DMS53 treated with DMSO at 0.1 percent for 48 hours (cell line): Measurements from ENCODE around the gene ZNF48.

Source experiments
- DNase-seq: peaks from one replicate; lab custom pipeline; 2025; ENCODE audit not compliant: unreplicated experiment; lab: John Stamatoyannopoulos, UW

Gene ZNF48

DNA sequence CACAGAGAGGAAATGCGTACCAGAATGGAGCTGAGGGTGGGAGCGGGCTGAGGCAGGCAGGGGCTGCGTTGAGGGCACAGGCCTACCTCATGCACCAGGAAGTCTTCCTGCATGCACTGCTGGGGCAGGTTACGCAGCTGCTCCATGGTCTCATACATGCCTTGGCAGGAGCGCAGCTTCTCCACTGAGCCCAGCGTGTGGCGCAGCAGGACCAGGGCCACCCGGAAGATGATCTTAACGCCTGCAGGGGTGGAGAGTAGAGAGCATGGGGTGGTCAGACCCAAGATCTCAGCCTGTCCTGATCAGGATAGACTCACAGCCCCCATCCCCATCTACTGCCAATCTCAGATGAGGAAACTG lies 36.7 kb upstream of the ZNF48 start:
- no peak for DNase-seq

- no peak for DNase-seq
Measured at GRCh38 chr16:30358990-30359870, 36.0 kb upstream of the ZNF48 start.

DNA sequence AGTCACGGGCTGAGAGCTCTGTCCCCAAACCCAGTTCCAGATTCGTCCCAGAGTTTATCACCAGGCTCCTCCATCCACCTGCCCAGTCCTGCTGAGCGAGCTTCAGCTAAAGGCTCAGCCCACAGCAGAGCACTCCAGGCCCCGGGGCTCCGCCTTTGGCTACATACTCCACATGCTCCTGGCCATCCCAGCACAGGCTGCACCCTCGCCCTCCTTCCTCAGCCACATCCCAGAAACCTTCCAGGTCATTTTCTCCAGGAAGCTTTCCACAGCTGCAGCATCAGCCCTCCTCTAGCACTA lies 35.4 kb upstream of the ZNF48 start:
- DNase-seq: no peak

DNA sequence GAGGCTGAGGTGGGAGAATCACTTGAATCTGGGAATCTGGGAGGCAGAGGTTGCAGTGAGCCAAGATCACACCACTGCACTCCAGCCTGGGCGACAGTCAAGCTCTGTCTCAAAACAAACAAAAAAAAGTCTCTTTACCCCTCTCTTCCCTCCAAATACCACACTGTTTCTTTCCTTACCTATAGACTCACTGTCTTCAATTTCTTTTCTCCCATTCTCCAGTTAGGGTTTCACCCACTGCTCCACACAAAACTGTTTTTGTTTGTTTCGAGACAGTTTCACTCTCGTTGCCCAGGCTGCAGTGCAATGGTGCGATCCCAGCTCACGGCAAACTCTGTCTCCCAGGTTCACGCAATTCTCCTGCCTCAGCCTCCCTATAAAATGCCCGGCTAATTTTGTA lies 34.0 kb upstream of the ZNF48 start:
- no peak for DNase-seq

GRCh38 chr16:30365200-30365599 lies 30.0 kb upstream of the ZNF48 start:
- no peak for DNase-seq

- DNase-seq: no peak
Measured at GRCh38 chr16:30366511-30366910, 28.7 kb upstream of the ZNF48 start.

- DNase-seq: no peak
Measured at GRCh38 chr16:30367349-30368009, 27.7 kb upstream of the ZNF48 start.

- no peak for DNase-seq
Measured at GRCh38 chr16:30368122-30368791, 27.0 kb upstream of the ZNF48 start.

DNA sequence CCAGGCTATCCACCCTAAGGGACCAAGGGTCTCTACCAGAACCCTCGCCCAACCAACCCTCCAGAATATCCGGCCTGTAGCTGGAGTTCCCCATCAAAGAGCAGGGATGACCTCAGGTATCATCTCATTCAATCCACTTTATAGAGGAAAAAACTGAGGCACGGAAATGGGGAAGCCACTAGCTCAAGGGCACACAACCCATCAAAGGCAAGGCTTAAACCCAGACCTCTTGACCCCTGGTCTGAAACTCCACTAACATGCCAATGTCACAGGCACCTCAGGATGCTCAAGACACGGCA lies 26.5 kb upstream of the ZNF48 start:
- DNase-seq: no peak

- no peak for DNase-seq
Measured at GRCh38 chr16:30369091-30369937, 25.9 kb upstream of the ZNF48 start.

GRCh38 chr16:30369938-30370455 lies 25.2 kb upstream of the ZNF48 start:
- no peak for DNase-seq

- peak; percentile 100 for DNase-seq
Measured at GRCh38 chr16:30370456-30371247, 24.6 kb upstream of the ZNF48 start, which contains the start of gene TBC1D10B. TBC1D10B (minus strand) TSS chr16:30370494; CDS start chr16:30370183, 311 bp downstream.

DNA sequence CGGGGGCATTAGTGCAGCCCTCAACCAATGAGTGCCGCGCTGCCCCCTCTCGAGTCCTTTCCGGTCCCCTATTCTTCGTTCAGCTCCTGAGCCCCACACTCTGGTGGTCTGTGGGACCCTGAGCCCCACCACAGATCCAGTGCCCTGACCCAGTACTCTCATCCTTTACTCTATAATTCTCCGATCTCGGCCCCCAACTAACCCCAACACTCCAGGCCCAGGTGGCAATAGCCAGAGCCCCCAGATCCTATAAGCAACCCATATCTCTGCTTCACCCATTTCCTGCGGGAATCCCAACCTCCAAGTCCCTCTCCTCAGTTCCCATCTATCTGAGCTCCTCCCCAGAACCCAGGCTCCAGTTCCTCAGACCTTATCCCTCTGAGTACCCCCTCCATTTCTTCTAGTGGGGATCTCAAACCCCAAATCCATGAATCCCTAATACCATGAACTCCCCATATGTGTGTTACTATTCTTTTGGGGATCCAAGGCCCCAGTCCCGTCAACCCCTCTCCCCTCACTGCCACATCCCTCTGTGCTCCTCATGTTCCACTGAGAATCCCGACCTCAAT lies 23.9 kb upstream of the ZNF48 start:
- DNase-seq: no peak

- no peak for DNase-seq
Measured at GRCh38 chr16:30372038-30372712, 23.0 kb upstream of the ZNF48 start.

- DNase-seq: no peak
Measured at GRCh38 chr16:30372725-30373124, 22.5 kb upstream of the ZNF48 start.

GRCh38 chr16:30374538-30374937 lies 20.7 kb upstream of the ZNF48 start, which contains the start of gene MYL11:
MYL11 (plus strand) TSS chr16:30374802; CDS start chr16:30374858, 56 bp downstream.
- DNase-seq: no peak

DNA sequence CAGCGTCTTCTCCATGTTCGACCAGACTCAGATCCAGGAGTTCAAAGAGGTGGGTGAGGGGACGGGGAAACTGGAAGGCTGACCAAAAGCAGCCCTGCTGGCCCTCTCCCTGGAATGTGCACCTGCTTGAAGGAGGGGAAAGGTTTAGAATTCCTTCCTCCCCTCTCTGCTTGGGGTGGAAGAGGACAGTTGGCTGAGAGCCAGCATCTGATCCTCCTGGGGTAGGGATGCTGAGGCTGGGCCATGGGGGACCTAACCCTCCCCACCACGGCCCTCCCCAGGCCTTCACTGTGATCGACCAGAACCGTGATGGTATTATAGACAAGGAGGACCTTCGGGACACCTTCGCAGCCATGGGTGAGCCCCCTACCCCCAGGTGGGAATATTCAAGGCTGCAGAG lies 19.4 kb upstream of the ZNF48 start:
- no peak for DNase-seq

GRCh38 chr16:30376461-30376902 lies 18.7 kb upstream of the ZNF48 start:
- DNase-seq: no peak
